HG03103 (cell line): Measurements from ENCODE around the gene ATP2B1.

Source experiments
- ATAC-seq: cut with Tn5 transposase; IDR thresholded peaks from one replicate; pipeline ENCODE4 v1.9.1; 2021; ENCODE audit warnings: low read depth; ENCODE audit not compliant: unreplicated experiment

Gene ATP2B1

DNA sequence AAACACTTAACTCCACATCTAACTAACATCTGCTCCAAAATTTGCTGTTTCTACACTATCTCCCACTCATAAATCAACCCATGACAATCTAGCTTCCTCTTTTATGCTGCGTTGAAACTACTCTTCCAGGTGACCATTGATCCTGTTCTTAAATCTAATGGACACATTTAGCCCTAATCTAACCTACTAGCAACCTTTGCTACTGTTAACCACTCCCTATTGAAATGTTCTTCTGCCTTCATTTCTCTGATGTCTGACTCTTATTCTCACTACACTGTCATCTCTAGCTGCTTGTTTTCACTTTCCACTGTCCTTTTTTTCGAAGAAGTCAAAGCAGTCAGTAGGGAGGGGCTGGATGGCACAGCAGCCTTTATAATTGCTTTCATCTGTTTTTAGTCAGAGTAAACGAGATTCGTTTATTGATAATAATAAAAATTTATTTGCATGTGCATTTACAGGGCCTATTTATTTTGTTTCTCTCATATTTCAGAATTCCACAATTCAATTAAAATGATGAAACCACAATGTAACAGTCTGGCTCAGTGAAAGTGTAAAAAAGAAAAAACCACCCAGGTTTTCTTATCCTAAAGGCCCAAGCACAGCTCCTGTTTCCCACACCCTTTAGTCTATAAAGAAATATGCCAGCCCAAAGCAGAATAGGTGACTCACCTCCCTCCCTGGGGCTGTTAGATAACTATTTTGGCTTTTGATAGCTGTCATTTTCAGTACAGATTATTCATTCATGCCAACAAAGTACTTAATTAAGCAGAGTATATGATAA is 44.9 kb downstream of the ATP2B1 start:
- peak; percentile 63 for ATAC-seq

DNA sequence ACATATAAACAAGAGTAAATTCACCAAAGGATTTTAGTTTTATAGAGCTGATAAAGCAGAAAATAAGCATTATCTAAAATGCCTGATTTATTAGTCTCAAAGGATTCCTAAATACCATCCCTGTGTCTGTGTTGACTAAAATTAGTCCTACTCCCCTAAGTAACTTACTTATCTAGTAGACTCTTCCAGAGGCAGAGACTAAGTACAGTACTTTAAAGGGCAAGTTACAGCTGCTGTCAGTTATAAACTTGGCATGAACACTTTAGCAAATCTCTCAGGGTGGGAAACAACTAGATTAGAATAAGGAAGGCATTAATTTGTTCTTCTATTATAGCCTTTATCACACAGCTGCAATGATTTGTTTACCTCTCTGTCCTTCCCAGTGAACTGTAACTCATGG is 46.0 kb downstream of the ATP2B1 start:
- no peak for ATAC-seq

DNA sequence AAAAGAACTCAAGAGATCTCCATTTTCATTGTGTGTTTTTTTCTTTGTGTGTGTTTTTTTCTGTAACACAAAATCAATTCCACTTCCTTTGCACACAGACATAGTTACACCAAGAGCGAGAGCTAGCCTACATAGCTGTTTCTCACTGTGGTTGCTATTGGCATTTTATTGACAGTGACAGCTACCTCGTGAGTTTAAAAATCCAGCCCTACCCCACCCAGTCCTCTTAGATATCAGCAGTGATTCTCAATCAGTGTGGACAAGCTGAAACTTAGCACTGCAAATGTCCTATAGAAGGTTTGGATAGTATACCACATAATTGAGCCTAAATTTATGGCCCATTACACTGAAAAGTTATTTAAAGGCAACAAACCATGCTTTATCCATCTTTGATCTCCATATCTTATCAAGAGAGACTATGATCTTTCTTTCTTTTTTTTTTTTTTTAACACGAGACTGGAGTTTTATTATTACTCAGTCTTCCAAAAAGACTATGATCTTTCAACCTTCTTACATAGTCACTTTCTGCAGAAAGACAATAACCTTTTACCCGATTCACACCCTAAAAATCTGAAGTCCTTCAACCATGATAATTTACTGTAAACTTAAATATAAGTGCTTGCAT is 46.8 kb downstream of the ATP2B1 start:
- peak; percentile 35 for ATAC-seq

DNA sequence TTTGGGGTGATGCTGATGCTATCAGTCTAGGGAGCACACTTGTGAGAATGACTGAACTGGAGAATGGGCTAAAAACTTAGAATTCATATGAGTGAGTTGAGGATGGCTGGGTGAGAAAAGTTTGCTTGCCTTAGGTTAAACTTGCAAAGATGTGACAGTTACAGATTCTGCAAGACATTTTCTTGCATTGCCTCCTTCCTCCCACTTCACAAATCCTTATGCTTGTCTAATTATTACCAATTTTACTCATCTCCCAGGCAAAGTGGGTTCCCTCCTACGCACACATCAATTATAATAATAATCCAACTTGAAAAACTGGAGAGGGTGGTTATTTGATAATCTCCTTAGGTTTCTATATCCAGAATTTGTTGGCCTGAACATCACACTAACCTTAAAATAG is 50.9 kb downstream of the ATP2B1 start:
- no peak for ATAC-seq

DNA sequence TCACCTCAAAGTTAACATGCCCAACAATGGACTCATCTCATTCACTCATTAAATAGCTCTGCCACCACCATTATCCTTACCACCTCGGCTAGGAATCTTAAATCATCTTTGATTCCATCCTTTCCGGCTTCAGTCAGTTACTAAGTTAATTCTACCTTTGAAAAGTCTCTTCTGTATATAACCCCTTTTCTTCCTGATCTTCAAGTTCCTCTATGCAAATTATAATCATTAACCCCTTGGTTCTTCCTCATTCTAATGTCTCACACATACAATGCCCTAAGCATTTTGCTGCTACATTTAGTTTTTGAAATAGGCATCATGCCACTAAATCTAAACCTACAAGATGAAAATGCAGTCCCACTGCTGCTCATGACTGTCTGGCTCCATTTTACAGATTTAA is 51.6 kb downstream of the ATP2B1 start:
- ATAC-seq, result no peak

DNA sequence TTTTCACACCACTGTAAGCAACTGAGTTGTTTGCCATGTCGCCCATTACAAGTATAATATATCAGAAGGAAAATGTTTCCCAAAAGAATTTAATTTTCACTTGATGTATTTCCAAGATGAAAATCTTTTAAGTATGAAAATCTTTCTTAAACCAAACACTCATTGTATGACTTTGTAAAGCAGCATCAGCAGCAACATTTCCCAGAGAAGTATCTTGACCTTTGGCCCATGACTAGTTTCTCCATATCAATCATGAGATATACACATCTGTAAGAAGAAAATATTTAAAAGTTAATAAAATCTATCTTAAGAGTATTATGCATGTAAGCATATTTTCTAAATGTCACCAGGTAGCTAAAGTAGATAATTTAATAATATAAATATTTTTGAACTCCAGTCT is 52.8 kb downstream of the ATP2B1 start:
- ATAC-seq, result no peak

DNA sequence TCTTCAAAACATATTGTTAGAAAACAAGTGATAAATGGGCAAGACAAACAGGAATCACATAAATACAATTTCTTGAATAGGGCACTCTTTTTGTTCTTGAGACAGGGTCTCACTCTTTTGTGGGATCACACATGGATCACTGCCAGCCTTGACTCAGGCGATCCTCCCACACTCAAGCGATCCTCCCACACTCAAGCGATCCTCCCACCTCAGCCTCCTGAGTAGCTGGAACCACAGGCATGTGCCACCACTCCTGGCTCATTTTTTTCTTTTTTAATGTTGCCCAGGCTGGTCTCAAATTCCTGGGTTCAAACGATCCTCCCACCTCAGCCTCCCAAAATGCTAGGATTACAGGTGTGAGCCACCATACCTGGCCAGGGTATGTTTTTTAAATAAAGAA is 57.4 kb downstream of the ATP2B1 start:
- no peak for ATAC-seq

DNA sequence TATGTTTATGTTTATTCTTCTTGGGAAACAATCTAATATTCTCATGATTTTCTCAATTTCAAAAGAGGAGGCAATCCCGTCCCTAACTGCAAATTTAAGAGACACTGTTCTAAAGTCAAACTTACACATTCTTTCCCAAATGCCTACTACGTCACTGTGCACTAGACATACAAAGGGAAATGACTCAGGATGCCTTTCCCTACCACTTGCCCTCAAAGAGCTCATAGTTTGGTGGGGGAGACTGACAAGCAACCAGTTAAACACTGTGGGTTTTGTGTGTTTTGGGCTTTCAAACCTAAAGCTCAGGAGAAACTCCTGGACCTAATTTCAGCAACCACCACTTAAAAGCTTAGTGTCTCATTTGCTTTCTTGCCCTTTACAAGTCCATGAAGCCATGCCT is 58.4 kb downstream of the ATP2B1 start:
- ATAC-seq, result no peak

DNA sequence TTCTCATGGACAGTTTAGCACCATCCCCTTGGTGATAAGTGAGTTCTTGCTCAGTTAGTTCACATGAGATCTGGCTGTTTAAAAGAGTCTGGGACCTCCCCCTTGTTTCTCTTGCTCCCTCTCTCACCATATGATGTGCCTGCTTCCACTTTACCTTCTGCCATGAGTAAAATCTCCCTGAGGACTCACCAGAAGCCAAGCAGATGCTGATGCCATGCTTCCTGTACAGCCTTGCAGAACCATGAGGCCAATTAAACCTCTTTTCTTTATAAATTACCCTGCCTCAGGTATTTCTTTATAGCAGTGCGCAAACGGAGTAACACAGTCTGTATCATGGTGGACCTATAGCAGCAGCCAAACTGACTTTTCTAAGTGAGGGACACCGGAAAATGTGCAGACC is 58.8 kb downstream of the ATP2B1 start:
- ATAC-seq, result no peak

DNA sequence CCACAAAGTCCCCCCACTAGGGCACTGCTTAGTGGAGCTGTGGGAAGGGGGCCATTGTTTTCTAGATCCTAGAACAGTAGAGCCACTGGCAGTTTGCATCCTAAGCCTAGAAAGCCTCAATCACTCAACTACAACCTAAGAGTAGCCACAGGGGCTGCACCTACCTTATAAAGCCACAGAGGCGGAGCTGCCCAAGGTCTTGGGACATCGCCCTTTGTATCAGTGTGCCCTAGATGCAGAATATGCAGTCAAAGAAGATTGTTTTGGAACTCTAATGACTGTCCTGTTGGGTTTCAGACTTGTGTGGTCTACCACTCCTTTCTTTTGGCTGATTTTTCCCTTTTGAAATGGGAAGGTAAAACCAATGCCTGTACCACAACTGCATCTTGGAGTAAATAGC is 59.5 kb downstream of the ATP2B1 start:
- ATAC-seq, result no peak

DNA sequence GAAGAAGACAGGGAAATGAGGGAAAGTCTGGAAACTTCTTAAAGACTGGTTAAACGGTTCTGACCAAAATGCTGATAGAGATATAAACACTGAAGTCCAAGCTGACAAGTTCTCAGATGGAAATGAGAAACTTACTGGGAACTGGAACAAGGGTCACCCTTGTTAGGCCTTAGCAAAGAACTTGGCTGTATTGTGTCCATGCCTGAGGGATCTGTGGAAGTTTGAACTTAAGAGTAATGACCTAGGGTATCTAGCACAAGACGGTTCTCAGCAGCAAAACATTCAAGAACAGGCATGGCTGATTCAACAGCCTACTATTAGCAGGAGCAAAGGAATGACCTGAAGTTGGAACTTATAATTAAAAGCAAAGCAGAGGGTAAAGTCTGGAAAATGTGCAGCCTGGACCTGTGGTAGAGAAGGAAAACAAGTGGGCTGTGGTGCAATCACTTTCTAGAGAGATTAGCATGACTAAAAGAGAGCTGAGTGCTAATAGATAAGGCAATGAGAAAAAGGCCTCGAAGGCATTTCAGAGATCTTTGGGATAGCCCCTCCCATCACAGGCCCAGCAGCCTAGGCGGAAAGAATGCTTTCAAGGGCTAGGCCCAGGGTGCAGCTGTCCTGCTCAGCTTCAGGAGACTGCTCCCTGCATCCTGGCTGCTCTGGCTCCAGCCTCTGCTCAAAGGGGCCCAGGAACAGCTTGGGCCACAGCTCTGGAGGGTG is 60.3 kb downstream of the ATP2B1 start:
- ATAC-seq, result no peak

DNA sequence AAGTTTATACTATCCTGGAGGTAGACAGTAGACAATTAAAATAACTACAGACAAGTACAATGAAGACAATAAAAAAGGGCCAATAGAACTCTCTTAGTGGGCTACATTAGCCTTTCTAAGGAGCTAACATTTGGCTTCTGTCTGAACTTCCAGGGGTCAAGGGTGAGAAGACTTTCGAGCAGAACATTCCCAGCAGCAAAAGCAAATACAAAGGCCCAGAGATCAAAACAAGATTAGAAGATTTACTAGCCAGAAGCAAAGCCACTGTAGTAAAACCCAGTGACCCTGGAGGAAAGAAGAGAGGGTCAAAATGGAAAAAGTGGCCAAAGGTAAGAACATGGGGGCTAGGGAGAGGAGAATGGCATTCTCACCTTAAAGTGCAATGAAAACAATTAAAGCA is 63.2 kb downstream of the ATP2B1 start:
- ATAC-seq, result no peak

DNA sequence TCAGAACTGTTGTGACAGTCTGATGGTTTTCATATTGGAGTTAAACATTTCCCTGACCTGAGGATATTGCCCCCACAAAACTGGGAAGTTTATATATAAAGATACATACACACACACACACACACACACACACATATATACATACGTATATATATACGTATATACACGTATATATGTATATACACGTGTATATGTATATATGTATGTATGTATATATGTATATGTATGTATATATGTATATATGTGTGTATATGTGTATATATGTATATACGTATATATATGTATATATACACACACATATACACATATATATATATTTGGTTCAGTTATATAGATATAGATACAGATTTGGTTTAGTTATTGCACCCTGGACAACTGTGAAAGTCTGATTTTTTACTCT is 65.7 kb downstream of the ATP2B1 start:
- ATAC-seq, result no peak

DNA sequence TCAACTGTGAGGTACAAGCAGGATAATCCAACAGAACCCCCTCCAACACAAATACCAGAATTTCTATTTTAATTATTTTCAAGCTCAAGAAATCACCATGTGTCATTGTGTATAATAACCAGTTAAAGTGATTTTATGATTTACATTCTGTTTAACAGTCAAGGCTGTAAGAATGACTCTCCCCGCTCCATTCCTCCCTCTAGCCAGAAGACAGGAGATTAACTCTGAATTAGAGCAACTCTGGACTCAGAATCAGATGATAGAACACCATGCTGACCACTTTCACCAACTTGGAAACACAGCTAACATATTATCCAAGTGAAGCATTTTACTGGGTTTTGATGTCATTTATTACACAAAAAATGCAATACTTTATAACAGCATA is 71.9 kb downstream of the ATP2B1 start:
- no peak for ATAC-seq

DNA sequence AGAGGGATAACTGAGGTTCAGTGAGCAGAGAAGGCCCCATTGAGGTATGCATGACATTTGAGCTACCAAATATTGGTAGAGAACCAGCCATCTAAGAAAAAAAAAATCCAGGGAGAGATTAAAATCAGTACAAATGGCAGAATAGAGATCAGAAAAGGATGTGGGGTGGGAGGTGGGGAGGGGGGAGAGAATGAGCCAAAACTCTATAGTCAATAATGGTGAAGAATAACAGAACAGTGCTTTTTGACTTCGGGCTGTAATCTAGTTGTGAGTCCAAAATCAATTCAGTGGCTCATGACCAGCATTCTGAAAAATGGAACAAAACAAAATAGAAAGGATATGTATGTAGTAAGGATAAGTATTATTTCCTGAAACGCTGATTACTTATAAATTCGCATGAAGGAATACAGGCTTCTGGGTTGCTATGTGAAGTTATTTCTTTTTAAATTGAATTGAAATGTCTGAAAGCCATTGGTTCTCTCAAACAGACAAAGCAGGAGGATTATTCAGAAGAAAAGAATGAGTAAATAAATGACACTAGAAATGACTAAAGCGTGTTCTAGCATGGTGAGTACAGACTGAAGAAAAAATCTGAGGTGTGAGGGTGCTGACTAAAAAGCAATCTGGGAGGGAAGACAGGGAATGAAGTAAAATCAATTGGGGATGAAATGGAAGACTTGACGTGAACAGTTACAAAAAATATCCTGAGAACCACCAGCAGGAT is 72.4 kb downstream of the ATP2B1 start:
- no peak for ATAC-seq

DNA sequence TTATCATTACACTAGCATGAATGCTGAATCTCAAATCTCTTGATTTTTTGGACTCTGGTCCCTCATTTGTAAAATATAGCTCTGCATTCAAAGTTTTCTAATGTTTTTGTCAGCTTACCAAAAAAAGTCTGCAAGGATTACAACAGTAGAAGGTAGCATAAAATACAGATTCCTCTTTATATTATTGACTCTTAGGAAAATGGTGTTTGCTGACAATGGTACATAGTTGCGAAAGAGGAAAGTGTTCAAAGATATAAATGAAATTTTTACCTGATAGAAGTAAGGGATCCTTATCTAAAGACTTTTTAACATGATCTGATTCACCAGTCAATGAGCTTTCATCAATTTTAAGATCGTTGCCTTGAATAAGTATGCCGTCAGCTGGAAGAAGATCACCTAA is 74.1 kb downstream of the ATP2B1 start:
- ATAC-seq, result no peak

DNA sequence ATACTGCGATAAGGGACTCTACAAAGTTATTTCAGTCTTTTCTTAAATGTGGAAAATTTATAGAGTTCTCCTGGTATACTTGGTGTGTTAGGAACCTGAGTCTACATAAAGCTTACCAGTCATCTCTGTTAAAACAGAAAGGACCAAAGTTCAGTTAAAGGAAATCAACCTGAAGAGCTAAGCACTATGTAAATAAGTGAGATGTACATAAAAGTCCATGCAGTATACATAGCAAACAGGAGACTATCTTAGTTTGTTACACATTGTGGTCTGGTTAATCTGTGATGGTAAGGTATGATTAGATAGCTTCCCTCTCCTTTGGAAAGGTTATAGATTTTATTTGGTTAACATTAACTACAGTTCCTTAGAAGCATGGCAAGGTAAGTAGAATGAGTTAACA is 75.9 kb downstream of the ATP2B1 start:
- no peak for ATAC-seq

DNA sequence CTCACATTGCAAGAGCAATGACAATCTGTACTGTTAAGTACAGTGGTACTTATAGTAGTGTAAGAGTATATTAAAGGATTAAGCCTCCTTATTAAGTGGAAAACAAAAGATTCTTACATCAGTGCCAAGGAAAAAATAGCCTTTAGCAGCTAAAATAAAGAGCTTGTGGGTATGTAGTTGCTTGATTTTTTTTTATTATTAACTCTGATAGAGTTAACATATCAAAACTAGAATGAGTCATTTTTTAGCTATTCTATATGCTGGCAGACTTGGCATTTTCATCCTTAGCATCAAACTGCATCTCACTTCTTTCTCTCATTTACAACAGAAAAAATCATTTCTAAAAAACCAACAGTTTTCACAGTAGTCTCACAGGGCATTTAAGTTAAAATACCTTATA is 86.5 kb downstream of the ATP2B1 start:
- no peak for ATAC-seq

DNA sequence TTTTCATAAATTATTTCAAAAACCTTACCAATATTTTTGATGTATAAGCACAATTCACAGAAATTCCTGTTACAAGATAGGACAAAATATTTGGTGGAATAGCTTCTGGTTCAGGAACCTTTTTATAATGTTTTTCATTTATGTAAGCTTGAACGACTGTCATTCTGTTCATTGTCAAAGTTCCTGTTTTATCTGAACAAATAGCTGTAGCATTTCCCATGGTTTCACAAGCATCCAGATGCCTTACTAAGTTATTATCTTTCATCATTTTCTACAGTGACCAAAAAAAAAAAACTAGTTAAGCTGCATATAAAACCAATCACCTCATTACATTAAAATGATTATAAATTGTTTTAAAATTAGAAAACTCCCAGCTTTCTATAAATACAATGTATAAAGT is 87.1 kb downstream of the ATP2B1 start:
- no peak for ATAC-seq

DNA sequence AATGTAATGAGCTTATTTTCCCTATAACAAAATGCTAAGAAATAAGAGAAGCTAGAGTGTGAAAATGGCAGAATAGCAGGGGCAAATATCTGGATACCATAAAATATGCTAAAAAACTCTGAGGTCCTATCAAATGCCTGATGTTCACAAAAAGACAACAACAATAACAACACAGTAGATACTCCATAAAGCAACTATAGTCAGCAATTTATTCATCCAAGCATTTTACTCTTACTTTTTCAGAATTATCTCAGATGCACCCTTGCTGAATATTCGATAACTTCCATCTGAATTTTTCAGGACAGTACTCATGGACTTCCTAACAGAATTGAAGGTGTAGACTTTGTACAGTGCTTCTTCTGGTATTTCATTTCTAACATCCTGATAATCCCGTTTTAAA is 88.9 kb downstream of the ATP2B1 start:
- ATAC-seq, result no peak

DNA sequence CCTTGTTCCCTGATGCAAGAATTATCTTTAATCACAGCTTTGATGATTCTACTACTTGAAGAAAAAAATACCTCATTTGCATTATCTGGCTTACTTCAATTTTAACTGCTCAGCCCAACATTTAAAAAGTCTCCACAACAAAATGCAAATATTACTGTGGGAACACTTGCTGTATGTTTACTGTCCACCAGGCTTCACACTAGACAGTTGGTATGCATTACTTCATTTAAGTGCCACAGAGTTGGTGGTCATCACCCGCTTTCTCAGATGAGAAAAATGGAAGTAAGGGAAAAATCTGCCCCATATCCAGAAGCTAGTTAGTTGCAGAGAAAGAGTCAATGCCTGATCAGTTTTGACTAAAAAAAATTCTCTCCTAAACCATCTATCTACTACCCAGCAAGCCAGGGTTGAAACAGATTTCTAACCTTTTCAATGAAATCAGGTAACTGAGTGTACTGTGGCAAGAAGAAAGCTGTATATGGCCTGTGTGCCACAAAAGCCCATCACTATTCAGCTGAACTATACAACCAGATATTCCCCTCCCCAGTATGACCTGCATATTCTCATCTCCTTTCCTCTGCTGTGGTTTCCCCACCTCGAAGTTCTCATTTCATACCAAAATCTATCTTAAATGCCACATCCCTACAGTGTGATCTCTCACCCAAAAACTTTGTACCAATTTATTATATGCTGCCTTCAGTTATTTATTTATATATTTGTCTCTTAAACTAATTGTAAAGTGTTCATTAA is 90.3 kb downstream of the ATP2B1 start:
- ATAC-seq, result no peak
